HS-5 (cell line): ENCODE measurements around the gene BRD7.
"Not testable (repeated sequence)": the region's sequence is repeated elsewhere in the genome, so short reads cannot be mapped to it uniquely, and the experiment has no call there.

Experiments used
- DNase-seq: peaks from one replicate; pipeline ENCODE4 v3.0.0-alpha.2; 2012; ENCODE audit warnings: low read depth

Gene BRD7

GRCh38 chr16:50354629-50355456, 13.9 kb downstream of the BRD7 start:
- no peak for DNase-seq

DNA sequence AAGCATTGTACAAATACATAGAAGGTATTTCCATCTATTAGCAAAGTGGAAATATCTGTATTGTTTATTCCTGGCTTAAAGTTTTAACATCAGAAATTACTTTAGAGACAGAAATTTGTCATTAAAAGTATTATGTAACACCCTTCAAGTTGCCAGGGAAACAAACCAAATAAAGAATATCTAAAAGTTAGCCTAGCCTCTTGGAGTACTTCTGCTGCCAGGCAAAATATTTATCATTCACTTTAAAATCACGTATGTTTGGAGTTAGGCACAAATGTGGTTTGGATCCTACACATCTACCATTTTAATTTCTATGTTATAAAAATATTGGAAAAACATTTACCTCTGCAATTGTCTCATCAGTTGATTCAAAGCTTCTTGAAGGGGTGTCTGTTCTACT, 14.7 kb downstream of the BRD7 start:
- DNase-seq: no peak

GRCh38 chr16:50351952-50352351, 16.8 kb downstream of the BRD7 start:
- no peak for DNase-seq

DNA sequence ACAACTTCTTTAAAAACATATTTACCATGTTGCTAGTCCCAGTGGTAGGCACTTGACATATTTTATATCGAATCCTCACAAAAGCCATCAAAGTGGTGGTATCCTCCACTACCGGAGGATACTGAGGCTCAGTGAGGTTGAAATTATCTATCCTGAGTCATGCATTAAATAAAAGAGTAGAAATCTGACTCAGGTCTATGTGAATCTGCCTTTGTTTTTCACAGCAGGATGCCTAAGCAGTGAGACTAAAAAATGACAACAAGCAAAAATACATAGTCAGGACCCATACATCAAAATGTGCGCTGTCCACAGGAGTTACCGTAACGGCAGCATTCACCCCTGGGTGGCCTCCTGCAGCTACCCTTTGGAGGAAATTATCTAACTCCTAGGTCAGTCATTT, 17.7 kb downstream of the BRD7 start:
- no peak for DNase-seq

- DNase-seq: not testable (repeated sequence)
Measured at GRCh38 chr16:50345210-50345609, 23.6 kb downstream of the BRD7 start.

- DNase-seq: not testable (repeated sequence)
Measured at GRCh38 chr16:50343566-50343965, 25.2 kb downstream of the BRD7 start.

GRCh38 chr16:50340578-50340977, 28.2 kb downstream of the BRD7 start:
- DNase-seq: no peak

DNA sequence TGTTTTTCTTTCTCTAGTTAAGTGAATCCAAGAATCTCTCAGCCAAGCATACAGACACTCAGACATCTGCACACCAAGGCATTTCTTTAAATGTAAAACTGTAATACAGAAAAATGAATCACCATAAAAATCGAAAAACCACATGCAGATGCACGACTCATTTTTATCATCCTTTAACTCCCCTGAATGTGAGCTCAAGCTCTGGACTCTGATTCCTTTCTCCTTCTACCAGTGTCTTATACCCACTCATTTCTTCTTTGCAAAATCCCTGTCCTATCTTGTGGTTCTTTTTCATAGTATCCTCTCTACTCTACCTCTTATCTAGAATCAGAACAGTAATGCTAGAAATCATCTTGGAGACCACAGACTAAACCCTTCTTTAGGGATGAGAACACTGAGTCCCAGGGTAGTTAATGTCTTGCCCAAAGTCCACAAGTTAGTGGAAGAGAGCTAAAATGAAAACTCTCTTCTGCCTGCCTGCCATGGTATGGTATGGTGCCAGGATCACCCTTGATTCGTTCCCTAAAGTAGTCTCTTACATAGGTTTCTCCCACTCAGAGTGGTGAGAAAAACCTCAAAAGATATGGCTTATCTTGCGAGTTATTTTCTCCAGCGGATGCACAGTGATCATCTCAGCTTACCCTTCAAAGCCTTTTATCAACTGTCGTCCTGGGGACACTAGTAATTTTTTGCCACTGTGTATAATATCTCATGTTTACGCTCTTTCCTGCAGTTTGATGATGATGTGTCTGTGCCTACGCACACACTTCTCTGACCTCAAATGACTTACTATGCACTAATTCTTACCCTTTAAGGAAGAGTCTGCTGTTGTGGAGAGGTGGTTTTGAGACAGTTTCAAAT, 30.2 kb downstream of the BRD7 start:
- no peak for DNase-seq

GRCh38 chr16:50336884-50337283, 31.9 kb downstream of the BRD7 start:
- DNase-seq: no peak

DNA sequence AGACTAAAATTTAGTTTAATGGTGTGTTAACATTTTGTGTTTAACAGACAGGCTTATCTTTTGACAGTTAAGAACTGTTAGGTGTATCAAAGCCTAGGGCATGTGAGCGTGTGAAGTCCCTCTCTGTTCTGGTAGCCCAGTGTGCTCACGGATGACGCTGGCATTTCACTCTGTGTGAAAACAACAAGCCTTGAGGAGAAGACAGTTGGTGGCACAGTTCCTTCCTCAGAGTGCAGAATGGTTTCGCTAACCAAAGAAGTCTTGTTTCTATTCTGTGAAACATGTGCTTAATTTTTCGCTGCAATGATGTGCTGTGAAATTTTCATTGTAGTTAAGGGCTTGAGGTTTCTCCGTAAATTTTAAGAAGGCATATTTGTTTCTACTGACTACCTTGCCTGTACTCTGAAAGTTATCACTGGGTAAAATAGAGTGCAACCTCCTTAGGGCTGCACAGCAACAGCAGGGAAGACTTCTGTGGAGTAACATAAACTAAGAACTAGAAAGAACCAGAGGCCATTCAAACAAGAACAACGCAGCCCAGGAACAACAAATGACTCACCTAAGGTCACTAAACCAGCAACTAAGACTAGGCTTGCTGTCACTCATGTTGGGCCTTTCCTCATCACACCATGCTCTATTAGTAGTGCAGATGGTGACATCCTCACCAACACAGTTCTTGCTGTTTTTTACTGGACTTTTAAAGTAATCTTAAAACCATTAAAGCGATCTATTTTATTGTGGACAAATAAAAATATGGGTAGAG, 33.4 kb downstream of the BRD7 start:
- no peak for DNase-seq

DNA sequence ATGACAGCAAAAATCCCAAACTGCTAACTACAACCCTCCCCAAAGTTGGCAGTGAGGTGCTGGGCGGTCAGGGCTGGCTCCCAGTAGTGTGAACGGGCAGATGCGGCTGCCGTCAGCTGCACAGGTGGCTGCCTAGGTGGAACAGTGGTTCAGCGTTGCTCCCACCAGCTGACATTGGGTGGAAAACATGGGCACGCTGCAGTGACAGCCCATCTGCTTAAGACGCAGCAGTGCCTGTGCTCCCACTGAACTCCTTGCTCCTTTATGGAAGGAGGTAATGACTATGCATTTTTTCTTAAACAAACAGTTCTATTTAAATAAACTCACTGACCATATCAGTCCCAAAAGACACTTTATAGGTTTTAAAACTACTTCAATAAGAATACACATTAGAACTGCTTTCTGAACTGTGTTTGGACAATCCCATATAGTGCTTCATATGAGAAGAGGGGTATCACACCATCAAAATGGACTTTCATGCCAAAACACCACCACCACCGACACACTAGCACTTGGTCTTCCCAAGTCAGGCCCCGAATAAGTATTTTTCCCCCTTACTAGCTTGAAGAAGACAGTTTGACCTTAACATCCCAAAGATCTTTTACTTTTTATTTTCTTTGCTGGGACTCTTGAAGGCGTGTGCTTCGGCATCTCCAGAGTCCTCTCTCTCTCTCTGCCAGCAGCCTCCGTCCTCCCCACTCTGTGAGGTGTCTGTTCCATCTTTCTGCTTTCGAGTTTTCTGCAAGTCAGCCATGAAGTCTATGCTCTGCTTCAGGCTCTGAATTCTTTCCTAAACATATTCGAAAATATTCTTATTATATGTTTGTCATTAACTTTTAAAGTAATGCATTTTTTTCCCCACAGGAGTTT, 34.4 kb downstream of the BRD7 start:
- no peak for DNase-seq

- DNase-seq: no peak
Measured at GRCh38 chr16:50332599-50332998, 36.2 kb downstream of the BRD7 start.

GRCh38 chr16:50331570-50331969, 37.2 kb downstream of the BRD7 start:
- DNase-seq: no peak

- no peak for DNase-seq
Measured at GRCh38 chr16:50329446-50330189, 39.2 kb downstream of the BRD7 start.

GRCh38 chr16:50326835-50327465, 41.8 kb downstream of the BRD7 start:
- no peak for DNase-seq

DNA sequence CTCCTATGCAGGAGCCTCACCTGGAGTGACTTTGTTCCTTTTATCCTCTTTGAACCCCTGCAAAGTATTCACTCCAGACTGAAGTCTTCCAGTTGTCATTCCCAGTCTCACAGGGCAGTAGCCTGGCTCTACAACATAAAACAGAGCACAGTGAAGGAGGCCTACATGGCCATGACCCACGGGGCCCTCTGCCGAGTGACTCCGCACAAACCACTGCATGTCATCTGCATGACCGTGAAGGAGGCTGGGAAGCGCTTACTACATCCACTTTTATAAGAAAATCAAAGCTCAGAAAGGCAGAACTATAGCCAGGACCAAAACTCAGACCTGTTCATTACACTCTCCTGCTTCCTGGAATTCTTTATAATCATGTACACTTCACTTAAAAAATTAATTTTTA, 42.5 kb downstream of the BRD7 start:
- no peak for DNase-seq

GRCh38 chr16:50324345-50324744, 44.4 kb downstream of the BRD7 start:
- no peak for DNase-seq

- no peak for DNase-seq
Measured at GRCh38 chr16:50323335-50324011, 45.3 kb downstream of the BRD7 start.

DNA sequence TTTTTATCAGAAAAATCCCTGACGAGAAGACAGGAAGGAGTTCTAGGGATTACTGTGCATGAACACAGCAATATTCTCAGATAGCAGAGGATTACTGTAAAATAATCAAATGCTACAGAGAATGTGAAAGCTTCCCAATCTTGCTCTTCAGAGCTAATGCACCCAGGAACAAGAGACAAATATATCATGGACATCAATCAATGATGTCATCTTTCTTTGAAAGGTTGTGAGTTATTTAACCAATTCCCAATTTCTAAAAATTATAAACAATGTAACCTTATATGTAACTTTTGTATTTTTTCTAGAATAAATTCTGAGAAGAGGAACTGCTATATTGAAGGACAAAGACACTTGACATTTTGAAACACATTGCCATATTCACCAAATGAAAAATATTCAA, 46.5 kb downstream of the BRD7 start:
- no peak for DNase-seq

- no peak for DNase-seq
Measured at GRCh38 chr16:50320310-50320709, 48.5 kb downstream of the BRD7 start.
